ENCODE measurements around the gene HBZ.
"Not testable (repeated sequence)": the region's sequence is repeated elsewhere in the genome, so short reads cannot be mapped to it uniquely, and the experiment has no call there.

The HBZ gene

DNA sequence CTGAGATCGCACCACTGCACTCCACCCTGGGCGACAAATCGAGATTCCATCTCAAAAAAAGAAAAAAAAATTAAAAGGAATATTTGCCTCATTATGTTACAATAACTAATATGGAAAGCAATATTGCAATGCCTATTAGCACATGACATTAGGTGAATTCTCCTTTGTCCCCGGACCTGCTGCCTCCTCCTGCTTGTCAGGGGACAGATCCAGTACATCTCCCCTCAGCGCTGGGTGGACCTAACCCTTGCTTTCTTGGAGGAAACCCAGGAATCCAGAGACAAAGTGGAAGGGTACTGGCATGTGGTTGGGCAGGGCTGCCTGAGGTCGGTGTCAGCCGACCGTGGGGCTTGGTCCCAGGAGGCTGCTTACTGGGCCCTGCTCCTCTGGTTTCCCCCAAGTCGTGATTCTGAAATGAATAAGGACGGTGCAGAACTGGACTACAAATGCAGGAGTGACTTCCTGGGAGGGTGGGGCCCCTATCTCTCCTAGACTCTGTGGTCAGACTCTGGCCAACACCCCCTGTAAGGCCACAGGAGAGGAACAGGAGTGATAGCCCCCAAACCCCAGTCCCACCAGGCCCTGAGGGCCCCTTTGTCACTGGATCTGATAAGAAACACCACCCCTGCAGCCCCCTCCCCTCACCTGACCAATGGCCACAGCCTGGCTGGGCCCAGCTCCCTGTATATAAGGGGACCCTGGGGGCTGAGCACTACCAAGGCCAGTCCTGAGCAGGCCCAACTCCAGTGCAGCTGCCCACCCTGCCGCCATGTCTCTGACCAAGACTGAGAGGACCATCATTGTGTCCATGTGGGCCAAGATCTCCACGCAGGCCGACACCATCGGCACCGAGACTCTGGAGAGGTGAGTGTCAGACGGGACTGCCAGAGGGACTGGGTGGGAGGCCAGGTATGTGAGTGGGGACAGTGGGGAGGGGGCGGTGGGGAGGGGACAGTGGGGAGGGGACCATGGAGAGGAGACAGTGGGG is at the start of gene HBZ:
TSS of gene HBZ (plus strand) at position 504 of the 988 bp plus-strand sequence. CDS start at position 770, 266 bp downstream.
- no peak for DNase-seq (ENCODE audit: low read depth)

DNA sequence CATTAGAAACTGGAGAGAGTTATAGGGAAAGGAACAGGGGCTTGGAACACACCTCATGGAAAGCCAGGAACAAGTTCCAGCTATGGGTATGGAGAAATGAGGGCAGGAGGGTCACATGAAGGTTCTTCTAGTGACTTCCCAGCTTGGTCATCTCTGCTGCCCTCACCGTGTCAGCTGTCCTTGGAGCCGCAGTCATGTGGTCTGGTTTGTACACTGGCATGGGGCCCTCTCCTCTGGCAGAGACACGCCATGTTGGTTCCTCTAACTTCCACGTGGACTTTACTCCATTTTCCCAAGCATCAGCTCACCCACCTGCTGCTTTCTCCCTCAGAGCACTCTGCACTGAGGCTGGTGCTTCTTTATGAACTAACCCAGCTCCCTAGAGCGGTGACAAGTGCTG is 48.1 kb upstream of the HBZ start:
- DNase-seq (ENCODE audit: low read depth) = no peak

DNA sequence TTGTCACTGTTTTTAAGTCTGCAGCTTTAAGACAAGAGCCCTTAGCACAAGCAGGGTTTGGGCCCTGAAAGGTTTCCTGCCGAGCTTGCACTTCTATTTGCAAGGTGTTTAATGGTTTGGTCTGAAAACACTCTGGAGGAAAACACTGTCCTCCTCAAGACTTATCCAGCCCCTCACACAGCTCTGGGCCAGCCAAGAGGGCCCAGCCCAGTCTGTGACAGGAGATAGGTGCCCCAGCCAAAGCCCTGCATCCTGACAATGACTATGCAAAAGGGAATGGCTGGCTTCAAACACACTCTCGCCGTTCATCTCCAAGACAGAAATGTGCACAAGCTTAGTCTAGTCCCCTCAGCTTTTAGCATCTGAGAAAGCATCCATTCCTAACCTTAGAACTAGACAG is 47.5 kb upstream of the HBZ start:
- no peak for DNase-seq (ENCODE audit: low read depth)

DNA sequence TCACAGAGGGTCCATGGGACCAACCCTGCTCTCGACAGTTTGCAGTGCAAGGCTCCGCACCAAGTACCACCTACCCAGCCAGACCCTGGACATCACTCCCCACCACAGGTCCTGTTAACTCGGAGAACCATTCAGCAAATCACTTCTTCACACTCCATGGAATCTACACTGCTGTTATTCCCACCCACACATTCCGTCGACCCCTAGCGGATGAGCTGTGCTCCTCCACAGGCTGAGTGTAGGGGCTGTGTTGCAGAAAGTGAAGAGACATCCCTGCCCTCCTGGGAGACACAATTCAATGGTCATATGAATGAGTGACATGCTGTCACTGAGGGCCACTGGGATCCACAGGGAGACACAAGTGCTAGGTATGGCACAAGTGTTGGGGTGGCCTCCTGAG is 46.9 kb upstream of the HBZ start:
- DNase-seq (ENCODE audit: low read depth) = no peak

DNA sequence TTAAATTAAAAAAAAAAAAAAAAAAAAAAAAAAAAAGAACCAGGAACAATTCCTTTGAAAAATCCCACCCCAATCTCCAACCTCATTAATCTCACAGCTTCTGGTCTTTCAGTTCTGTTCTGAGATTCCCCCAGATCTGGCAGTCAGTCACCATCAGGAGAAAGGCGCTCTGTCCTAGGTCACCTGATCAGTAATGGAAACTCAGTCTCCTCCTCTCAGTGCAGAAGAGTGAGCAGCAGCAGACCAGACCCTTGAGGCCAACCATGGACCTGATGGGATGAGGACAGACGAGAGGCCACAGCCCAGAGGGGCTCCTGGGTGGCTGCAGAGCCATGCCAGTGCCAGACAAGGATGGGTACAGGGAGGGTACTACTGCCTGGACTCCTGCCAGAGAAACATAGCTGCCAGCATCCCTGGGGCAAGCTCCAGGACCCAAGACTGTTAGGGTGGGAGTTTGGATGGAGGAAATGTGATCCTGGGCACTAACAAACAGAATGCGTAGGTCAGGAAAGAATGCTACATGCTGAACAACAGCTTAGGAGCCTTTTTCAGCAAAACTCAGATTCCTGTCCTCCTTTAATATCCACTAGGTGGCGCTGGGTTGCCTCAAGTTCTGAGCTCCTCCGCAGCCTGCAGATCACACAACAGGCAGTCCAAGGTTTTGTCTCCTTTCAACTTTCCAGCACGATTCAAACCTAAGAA is 45.7 kb upstream of the HBZ start:
- no peak for DNase-seq (ENCODE audit: low read depth)

DNA sequence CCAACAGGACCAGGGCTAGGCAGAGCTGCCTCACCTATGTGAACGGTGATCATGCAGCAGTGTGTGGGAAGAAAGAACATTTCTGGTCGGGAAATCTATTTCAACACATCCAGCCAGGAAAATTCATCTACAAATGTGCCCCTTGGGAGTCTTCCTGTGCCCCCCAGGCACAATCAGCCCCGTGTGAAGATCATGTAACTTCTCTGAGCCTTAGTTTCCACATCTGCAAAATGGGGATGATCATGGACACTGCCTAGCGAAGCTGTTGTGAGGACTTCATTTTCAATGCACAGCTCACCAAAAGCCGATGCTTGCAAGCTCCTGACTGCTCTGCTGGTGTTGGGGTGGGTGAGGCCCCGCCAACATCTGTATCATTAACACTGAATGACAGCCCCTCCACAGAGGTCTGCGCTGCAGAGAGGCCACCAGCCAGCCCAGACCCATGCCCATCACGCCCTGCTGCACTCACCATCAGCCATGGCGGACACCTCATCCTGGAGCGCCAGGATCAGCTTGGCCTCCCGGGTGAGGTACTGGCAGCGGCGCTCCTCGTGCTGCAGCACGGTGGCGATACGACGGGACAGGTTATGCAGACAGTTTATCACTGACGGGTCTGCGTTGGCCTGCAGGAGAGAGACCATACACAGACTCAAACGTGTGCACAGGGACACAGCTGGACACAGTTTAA is 40.1 kb upstream of the HBZ start:
- no peak for DNase-seq (ENCODE audit: low read depth)

DNA sequence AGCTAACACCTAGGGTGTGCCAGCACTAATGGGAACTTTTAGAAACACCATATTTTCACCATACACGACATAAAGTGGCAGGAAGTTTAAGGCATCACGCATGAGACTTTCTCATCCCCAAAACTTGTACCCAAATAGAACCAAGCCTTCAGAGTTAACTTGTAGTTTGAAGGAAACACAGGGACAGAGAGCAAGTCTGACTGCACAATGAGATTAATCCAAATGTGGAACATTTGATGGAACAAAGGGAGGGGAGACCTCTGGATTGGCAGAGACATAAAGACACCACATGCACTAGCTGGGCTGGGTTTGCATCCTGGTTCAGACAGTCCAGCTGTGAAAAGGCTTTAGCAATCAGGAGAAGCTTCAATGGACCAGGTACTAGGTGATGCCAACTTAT is 38.1 kb upstream of the HBZ start:
- no peak for DNase-seq (ENCODE audit: low read depth)

DNA sequence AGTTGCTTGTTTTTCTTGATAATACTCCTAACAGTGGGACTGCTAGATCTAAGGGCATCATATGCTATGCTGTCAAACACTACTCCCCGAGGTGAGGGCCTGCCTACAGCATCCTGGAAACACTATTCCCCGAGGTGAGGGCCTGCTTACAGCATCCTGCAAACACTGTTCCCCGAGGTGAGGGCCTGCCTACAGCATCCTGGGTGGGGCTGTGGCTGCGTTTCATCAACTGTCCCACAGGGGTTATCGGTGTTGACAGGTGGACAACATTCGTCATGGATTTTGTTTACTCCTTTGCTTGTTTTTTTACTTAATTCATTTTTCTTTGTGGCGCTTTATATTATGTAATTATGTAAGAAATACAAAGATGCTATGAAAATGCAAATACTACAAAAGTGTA is 36.4 kb upstream of the HBZ start:
- DNase-seq (ENCODE audit: low read depth) = no peak

DNA sequence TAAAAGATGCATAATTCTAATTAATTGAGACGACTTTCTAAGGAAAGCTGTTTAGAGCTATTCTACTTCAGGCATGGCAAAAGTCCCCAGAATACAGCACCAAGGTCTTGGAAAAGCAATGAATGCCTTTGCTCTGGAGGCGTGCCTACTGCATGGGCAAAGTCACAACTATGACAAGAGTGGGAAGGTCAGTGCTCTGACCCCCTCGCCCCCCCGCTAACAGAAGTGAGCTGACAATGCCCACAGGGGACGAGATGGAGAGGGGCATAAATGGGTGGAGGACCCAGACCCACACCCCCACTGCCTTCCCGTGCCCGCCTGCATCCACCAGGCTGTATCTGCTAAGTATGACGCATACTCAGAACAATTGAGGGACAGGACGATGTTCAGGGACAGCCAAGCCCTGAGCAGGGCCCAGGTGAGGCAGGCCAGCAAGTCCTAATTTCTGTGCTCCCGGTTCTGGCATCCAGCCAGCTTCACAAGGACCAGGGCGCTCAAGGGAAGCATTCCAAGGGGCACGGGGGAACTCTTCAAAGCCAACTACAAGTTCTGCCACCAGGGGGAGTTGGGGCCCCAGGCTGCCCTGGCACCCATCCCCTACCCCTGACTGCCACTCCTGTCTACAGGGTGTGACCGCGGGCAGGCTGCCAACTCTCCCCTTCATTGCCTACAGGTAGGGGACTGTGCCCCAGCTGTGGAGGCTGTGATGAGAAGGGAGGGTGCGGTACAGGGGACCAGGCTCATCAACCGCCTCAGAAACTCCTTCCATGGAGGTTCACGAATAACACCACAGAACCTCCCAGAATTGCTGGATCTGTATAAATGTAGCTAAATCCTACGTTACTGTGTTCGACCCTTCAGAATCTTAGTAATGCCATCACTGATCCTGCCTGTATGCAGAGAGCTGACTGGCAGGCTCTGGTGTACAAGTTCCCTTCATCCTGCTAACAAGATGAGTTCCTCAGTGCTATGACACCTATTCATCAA is 34.8 kb upstream of the HBZ start:
- DNase-seq (ENCODE audit: low read depth) = no peak

DNA sequence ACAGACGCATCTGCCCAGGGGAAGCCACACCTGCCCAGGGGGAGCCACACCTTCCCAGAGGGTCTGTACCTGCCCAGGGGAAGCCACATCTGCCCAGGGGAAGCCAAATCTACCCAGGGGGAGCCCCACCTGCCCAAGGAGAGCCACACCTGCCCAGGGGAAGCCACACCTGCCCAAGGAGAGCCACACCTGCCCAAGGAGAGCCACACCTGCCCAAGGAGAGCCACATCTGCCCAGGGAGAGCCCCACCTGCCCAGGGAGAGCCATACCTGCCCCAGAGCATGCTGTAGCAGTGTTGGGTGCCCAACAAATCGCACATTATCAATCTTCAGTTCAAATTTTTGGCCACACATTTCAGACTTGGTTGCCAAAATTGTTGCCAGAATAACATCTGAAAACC is 33.6 kb upstream of the HBZ start:
- DNase-seq (ENCODE audit: low read depth) = no peak

DNA sequence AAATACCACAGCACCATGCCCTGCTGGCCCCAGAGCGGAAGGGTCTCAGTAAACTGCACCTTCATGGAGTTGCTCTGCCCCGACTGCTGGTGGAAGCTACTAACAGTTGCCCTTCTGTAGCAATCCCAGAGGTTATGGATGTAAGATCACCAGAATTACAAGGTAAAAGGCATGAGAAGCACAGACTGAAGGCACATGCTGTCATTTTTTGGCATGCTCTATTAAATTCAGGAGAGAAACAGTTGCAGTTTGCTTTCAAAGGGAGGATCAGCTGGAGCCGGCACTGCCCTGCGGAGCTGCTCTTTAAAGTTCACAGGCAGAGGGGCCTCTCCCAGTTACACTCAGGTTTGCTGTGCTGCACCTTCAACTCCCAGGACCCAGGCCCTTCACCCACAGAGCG is 33.1 kb upstream of the HBZ start:
- no peak for DNase-seq (ENCODE audit: low read depth)

DNA sequence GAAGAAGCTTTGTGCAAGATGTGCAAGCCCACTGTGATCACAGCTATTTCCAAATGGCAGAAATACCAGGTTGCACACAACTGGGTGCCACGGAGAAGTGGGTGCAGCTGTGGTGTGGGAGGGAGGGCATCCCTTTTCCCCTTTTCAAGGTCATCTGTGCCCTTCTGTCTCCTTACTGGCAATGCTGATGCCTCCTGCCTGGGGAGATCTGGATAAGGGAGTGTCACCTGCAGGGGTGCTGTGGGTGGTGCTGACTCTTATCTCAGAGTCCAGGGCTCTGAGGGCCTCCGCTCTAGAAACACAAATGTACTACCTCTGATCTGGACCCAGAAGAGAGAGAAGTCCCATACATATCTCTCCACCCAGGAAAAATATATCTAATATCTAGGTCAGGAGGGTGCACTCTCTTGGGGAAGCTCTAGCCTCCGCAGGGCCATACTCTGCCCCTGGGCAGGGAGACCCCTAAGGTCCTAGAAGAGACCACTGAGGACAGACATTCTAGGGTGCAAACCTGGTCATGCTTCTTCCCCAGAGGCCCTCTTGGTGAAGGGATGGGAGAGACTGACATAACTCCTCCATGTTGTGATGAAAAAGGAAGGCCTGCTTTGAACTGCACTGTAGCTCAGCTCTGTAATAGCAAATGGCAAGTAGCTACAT is 32.5 kb upstream of the HBZ start:
- DNase-seq (ENCODE audit: low read depth) = no peak

DNA sequence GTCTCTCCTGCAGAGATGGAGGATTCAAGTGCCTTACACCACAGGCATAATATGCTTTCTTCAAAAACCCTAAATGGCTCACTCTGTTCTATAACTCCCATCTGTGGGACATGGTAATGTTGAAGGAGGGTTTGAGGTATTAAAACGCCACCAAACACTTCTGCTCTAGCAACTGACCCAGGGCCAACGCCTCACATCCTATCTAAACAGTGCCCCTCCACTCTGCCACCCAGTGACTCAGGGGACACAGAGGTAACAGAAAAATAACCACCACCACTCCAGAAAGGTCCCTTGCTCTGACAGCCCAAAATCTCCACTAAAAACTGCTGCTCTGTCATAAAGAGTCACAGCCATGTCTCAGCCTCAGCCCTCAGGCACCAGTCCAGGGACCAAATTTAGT is 31.7 kb upstream of the HBZ start:
- DNase-seq (ENCODE audit: low read depth) = no peak

DNA sequence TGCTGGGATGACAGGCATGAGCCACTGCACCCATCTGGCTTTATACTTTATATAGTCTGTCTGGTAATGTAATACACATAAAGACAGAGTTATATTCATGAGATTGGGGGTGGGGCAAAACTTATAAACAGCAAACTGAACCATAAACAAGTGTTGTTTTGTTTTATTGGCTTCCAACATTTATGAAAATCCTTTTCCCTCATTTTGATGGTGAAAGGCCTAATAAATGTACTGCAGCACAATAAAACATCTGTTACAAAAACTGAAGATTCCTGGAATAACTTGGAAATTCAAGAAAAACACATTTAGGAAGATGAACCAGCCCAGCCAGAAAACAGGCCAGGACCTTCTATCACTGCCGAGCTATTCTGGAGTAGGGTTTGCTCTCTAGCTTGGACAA is 30.1 kb upstream of the HBZ start:
- no peak for DNase-seq (ENCODE audit: low read depth)

DNA sequence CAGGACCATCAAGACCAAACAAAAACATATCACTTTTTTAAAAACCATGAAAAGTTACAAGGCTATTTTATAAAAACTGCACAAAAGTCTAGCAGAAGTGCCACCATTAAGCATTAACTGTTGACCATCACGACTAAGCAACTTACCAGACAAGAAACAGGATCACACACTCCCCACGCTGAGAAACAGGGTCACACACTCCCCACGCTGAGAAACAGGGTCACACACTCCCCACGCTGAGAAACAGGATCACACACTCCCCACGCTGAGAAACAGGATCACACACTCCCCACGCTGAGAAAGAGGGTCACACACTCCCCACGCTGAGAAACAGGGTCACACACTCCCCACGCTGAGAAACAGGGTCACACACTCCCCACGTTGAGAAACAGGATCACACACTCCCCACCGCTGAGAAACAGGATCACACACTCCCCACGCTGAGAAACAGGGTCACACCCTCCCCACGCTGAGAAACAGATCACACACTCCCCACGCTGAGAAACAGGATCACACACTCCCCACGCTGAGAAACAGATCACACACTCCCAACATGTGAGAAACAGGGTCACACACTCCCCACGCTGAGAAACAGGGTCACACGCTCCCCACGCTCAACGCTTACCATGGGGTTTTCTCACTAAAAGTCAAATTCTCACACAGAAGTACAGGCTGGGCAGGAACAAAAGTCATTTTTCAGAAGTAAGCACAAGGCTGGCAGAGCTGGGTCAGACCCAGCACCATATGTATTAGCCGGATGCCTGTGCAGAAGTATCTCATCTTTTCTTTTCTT is 28.7 kb upstream of the HBZ start:
- DNase-seq (ENCODE audit: low read depth) = not testable (repeated sequence)

DNA sequence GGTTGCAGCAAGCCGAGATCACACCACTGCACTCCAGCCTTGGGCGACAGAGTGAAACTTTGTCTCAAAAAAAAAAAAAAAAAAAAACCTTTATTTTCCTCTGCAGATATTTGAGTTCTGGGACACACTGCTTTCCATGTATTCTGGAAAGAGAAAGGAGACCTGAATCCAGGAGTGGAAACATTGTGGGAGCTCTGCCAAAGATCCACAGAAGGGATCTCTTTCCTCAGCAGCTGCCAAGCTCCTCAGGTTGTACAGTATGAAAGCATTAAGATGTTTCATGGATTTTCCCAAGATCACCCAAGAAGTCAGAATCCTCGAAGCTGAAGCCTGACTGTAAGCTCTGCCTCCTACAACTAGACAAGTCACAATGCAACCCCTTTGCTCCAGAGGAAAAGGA is 27.4 kb upstream of the HBZ start:
- no peak for DNase-seq (ENCODE audit: low read depth)

DNA sequence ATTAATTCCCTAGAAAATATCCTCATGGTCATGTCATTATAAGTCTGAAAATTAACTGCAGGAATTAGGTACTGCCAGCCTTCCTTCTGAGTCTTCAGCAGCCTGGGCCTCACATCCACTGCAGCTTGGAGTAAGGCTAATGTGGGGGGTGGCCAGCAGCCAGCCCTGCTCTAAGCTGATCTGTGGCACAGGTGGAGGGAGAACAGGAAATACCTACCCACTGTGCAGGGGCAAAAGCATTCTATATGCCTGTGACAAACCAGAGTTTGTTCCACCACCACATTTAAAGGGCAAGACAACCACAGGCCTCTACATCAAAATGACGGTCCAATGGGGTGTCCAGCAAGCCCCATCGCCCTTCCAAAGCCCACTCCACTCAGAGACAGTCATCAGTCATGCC is 23.4 kb upstream of the HBZ start:
- DNase-seq (ENCODE audit: low read depth) = no peak

DNA sequence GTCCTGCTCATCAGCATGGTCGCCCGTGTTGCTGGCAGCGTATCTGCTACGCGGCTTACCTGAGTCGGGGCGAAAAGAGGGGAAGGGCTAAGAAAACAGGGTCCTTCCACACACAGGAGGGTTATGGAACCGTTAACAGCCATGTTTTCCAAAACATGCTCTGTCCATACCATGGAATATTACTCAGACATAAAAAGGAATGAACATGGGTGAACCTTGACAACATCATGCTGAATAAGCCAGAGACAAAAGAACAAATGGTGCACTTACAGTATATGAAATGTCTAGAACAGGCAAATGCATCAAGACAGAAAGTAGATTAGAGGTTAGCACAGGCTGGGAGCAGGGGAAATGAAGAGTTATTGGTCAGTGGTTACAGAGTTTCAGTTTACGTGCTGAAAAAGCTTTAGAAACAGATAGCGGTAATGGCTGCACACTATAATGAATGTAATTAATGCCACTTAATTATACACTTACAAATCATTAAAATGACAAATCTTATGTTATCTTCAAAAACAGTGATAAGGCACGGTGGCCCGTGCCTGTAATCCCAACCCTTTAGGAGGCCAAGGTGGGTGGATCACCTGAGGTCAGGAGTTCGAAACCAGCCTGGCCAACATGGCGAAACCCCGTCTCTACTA is 21.8 kb upstream of the HBZ start:
- DNase-seq (ENCODE audit: low read depth) = no peak

DNA sequence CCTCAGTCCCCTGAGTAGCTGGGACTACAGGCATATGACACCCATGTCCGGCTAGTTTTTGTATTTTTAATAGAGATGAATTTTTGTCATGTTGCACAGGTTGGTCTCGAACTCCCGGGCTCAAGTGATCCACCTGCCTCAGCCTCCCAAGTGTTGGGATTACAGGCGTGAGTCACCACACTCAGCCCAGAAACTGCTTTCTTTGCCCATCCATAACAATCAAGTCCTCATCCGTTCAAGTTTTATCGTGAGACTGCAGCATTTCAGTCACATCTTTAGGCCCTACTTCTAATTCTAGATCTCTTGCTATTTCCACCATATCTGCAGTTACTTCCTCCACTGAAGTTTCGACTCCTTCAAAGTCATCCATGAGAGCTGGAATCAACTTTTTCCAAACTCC is 20.3 kb upstream of the HBZ start:
- DNase-seq (ENCODE audit: low read depth) = no peak

DNA sequence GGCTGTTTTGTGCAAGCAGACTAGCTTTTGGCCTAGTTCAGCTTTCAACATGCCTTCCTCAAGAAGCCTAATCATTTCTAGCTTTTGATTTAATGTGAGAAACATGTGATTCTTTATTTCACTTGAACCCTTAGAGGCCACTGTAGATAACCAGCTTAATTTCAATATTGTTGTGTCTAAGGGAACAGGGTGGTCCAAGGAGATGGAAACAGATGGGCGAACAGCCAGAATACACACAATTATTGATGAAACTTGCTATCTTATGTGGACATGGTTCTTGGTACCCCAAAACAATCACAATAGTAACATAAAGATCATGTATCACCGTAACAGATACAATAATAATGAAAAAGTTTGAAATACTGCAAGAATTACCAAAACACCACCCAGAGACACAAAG is 18.7 kb upstream of the HBZ start:
- no peak for DNase-seq (ENCODE audit: low read depth)
